Umbilical cord (tissue), 2 donors: ENCODE measurements around the gene RFX8. TPM values are rescaled to one million over a fixed set of nuclear protein-coding genes. Genes with fewer than 3 reads are reported as not detected.
"Not testable (repeated sequence)": the region's sequence is repeated elsewhere in the genome, so short reads cannot be mapped to it uniquely, and the experiment has no call there.

Source experiments
- DNase-seq: peaks from one replicate; pipeline ENCODE4 v3.0.0-alpha.2; 2015; ENCODE audit warnings: low spot score
- total RNA-seq: library from RNA; depleted of rRNA; stranded (reverse); fragments of >200 nt; gene quantifications from one replicate; pipeline ENCODE4 v1.2.3, GENCODE V29; 2014; ENCODE audit warnings: low replicate concordance; ENCODE audit not compliant: insufficient read depth

Gene RFX8
- total RNA-seq, 1 donor from 2014 or later: 1.2 TPM

- not testable (repeated sequence) for DNase-seq
Observed at GRCh38 chr2:101352631-101353030, 122.3 kb downstream of the RFX8 start.

- DNase-seq: no peak
Observed at GRCh38 chr2:101351207-101351606, 123.7 kb downstream of the RFX8 start.

GRCh38 chr2:101349893-101350662 lies 124.8 kb downstream of the RFX8 start:
- DNase-seq: no peak

- no peak for DNase-seq
Observed at GRCh38 chr2:101348883-101349282, 126.0 kb downstream of the RFX8 start.

Other genes with a start within 250 kb of the RFX8 start
- gene CNOT11, start 222.2 kb downstream of the RFX8 start, total RNA-seq: 26.5 TPM
- 63.6 TPM for gene RNF149, start 166.4 kb downstream of the RFX8 start, total RNA-seq
- gene CREG2, start 87.6 kb downstream of the RFX8 start, total RNA-seq: 3.6 TPM
- gene MAP4K4, start 222.6 kb upstream of the RFX8 start, total RNA-seq: 79.7 TPM